GM18909 (cell line): Measurements from ENCODE around the gene MAP7.
"Not testable (repeated sequence)": the region's sequence is repeated elsewhere in the genome, so short reads cannot be mapped to it uniquely, and the experiment has no call there.

ENCODE experiments used
- ATAC-seq: cut with Tn5 transposase; IDR thresholded peaks from one replicate; pipeline ENCODE4 v1.9.1; 2021; ENCODE audit warnings: mild to moderate bottlenecking; ENCODE audit not compliant: unreplicated experiment, poor library complexity

MAP7 gene

DNA sequence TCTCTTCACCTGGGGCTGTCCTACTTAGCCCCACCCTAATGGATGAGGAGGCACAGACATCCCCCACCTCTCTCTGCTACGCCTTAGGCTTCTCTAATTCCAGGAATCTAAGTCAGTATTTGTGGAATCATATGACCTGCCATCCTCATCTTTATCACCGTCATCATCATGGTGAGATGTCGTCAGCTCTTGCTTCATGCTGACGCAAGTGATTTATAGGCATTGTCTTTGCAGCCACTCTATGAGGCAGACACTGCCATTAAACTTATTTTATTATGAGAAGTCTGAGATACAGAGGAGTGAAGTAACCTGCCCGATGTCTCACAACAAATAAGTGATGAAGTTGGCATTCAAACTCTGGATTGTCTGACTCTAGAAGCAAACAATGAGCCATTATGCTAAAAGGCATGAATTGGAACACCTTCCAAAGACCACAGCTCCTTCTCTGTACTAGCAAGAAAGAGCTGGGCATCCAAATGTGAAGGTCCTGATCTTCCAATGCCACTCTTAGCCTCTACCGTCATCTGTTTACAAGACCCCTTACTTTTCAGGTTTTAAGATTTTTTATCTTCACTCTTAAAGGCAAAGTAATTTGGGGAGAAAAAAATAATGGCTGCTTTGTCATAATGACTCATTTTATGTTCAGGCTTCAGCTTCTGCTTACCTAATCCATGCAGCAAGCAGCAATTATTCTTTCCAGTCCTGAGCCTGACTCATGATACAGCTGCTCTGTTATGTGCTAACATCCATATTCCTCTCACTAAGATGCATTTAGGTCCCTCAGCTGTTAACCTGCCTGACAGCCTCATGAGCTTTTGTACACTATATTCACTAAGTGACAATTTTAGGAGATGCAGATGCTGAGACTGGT, 146.9 kb downstream of the MAP7 start:
- ATAC-seq, result no peak

DNA sequence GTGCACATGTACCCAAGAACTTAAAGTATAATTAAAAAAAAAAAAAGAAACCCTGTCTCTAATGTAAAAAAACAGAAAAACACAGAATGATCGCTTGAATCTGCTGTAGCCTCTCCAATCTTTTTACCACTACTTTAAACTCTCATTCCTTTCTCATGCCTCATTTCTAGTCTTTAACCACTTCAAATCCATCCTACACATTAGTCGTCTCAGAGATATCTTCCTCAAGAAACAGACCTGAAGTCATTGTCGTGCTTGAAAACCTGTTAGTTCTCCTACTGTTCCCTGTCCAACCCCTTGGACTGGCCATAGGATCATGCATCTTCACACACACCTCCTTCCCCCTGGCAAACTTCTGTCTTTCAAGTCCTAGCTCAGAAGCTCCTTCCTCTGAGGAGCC, 148.5 kb downstream of the MAP7 start:
- ATAC-seq, result no peak

DNA sequence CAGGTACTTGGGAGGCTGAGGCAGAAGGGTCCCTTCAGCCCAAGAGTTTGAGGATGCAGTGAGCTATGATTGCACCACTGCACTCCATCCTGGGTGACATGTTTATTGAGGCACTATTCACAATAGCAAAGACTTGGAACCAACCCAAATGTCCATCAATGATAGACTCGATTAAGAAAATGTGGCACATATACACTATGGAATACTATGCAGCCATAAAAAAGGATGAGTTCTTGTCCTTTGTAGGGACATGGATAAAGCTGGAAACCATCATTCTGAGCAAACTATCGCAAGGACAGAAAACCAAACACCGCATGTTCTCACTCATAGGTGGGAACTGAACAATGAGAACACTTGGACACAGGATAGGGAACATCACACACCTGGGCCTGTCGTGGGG, 149.0 kb downstream of the MAP7 start:
- ATAC-seq, result not testable (repeated sequence)

DNA sequence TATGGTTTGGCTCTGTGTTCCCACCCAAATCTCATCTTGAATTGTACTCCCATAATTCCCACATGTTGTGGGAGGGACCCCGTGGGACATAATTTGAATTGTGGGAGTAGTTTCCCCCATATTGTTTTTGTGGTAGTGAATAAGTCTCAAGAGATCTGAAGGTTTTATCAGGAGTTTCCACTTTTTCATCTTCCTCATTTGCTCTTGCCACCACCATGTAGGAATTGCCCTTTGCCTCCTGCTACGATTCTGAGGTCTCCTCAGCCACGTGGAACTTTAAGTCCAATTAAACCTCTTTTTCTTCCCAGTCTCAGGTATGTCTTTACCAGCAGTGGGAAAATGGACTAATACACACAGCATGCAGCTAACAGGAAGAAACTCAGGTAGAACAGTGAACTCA, 151.8 kb downstream of the MAP7 start:
- ATAC-seq, result no peak

DNA sequence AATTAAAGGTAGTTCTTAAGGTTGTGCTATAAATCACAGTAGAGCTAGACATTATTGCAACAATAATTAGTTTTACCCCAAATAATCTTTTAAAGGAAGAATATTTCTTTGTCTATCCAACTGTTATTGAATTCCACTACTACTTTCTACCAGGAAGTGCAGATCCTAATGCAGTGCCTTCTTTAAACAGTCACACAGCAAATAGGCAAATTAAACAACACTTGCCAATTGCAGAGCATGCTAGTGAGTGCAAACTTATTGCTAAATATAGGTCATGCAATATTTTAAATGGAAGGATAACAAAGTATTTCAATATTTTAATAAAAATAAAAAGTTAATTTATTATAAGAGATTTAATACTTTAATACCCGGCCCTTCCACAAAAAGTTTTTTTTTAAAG, 153.3 kb downstream of the MAP7 start:
- no peak for ATAC-seq

DNA sequence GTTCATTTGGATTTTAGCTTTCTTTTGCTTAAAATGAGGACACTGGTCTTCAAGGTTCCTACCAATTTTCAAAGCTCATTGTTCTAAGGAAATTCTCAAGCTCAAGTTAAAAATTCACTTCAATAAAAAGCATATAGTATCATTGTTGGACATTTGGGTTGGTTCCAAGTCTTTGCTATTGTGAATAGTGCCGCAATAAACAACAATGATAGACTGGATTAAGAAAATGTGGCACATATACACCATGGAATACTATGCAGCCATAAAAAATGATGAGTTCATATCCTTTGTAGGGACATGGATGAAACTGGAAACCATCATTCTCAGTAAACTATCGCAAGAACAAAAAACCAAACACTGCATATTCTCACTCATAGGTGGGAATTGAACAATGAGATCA, 159.3 kb downstream of the MAP7 start:
- not testable (repeated sequence) for ATAC-seq

DNA sequence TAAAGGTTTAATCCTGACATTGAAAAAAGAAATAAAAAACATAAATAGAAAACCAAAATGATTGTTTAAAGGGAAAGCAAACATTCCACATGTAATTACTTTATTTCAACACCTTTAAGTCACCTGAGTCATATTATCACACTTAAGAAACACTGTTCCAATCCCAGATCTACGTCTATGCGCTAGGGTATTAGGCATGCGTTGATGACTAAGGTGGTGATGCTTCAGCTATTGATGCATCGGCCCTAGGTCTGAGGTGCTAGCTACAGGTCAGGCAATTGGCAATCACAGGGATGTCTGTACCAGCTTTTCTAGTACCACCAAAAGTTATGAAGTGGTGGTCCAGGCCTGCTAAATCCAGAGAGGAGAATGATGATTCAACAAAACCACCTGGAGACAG, 162.9 kb downstream of the MAP7 start:
- ATAC-seq, result no peak

DNA sequence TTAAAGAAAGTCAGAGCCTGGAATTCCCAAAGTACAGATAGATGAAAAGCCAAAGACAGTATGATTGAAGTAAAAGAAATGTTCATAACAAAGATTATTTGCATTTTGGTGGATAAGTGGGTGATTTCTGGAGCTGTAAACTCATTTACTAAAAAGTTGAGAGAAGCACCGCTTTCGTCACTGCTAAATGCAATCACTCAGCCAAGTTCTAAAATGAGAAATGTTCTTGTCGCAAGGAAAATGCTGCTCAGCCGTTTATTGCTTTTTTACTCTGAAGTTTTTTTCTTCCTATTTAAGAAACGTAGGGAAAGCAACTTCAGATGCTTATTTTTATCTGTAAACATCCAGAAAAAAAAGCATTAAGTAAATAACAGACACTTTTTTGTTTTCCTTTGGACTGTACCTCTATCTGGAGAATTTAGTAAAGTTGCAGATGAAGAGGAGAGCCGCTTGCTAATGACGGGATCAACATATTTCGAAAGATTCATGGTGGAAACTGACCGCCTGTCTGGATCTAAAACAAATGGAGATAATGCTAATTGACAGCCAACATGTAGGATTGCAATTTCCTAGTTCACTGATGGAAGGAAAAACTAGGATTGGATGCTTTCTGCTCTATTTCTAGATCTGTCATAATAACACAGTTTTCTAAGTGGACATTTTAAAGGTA, 166.8 kb downstream of the MAP7 start:
- ATAC-seq, result no peak

DNA sequence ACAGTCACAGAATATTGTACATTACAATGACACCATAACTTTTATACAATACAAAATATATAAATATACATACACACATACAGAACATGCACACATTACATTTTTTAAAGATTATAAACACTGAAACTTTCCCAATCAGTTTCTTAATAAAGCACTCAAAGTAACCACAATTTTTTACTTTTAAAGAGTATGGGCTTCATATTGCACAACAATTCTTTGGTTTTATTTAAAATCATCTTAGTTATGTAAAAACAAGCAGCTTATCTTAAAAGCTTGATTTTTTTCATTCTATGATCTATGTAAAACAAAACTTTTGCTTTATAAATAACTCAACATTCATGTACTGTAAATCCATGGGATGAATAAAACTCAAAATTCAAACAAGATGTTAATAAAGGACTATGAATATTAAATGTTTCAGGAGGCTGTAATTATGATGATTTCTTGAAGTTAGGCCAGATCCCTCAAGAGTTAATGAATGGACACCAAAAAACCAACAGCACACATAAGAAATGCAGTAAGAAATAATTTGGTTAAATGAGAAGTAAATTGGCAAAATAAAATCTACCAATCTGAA, 167.5 kb downstream of the MAP7 start:
- no peak for ATAC-seq

DNA sequence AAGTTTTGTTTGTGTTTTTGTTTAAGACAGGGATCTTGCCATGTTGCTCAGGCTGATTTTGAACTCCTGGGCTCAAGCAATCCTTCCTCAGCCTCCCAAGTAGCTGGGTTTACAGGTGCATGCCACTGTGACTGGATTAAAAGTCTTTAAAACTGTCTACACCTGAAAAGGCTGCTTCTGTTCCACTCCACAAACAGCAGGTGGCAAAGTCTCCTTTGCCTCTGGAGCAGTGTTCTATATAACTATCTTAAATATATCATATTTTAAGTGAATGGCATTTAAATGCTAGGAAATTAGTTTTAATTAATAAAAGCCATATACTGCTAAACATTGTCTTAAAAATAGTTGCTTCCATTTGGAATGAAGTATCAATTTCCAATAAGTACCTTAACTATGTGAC, 171.3 kb downstream of the MAP7 start:
- no peak for ATAC-seq

DNA sequence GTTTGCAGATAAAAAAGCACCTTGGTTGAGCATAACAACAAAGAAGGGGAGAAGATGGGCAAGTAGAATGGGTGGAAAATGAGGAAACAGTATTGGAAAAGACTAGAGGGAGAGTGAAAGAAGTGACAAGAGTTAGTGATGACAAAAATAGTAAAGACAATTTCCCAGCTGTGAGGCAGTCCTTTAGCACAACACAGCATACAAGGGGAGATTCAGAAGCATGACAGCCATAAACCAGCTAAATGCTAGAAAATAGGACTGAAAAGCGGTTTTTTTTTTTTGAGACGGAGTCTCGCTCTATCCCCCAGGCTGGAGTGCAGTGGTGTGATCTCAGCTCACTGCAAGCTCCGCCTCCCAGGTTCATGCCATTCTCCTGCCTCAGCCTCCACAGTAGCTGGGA, 174.4 kb downstream of the MAP7 start:
- not testable (repeated sequence) for ATAC-seq

DNA sequence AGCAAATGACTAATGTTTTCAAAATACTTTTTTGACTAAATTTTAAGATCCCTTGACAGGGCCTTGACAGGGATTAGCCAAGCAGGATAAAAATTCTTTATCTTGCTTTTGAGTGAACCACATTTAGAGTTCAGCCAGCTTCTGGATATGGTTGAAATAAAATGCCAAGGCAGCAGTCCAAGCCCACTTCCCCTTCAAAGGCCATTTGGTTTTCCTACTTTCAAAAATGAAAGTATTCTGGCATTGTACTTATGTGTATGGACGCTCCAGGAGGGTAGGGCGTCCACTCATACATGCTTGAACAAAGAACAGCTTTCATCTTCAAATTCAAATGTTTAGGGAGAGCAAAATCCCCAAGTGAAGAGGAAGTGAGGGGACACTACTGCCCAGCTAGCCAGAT, 178.3 kb downstream of the MAP7 start:
- ATAC-seq, result no peak

DNA sequence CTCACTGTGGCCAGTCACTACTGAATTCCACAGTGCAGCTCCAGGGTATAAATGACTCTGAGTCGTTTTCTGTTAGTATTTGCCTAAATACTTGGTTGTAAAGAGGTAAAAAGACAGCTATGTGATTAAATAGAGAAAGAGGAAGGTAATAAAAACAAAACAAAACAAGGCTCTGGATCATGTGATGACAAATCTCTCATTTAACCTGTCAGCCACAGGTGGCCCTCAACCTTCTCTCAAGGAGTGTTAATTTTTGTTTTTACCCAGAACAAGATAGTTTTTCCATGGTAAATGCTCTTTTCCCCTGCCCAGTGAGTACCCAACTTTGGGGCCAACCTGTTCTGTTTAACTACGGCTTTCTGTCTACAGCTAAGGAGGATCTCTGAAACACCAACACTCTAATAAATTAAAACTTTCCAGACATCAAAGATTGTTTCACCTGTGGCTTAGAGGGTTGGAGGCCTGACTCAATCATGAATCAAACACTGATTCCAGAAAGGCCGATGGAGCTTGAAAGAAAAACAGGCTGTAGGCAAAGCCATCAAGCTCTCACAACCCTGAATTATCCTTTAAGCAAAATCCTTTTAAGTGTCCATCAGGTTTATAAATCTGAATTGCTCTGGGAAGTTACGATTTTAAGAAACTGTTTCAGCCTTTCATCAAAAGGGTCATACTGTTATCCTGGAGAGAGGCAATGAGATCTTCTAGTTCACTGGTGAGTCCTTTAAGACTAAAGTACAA, 179.1 kb downstream of the MAP7 start:
- ATAC-seq, result no peak

DNA sequence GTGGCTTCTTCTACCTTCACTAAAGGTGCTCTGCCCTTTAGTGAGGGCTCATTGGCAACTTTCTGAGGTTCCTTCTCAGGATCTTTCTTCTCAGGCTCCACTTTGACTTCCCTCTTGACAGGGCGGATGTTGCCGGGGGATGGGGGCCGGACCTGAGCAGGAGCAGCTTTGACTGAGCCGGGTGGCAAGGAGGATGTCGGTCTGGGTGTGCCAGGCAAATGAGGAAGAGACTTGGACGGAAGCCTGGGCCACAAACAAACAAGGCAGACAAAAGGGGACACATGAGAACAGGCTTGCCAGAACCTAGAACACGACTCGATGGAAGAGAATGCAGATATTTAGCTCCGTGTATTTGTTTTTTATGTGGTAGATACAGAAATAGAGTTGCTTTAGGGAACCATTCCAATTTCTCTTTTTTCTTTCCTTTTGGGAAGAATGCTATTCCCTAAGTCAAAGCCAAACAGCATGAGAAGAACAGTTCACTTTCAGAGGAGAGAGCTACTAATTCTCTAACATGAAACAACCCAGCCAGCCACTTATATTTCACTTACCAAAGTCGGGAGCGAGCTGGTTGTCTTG, 184.4 kb downstream of the MAP7 start:
- no peak for ATAC-seq

DNA sequence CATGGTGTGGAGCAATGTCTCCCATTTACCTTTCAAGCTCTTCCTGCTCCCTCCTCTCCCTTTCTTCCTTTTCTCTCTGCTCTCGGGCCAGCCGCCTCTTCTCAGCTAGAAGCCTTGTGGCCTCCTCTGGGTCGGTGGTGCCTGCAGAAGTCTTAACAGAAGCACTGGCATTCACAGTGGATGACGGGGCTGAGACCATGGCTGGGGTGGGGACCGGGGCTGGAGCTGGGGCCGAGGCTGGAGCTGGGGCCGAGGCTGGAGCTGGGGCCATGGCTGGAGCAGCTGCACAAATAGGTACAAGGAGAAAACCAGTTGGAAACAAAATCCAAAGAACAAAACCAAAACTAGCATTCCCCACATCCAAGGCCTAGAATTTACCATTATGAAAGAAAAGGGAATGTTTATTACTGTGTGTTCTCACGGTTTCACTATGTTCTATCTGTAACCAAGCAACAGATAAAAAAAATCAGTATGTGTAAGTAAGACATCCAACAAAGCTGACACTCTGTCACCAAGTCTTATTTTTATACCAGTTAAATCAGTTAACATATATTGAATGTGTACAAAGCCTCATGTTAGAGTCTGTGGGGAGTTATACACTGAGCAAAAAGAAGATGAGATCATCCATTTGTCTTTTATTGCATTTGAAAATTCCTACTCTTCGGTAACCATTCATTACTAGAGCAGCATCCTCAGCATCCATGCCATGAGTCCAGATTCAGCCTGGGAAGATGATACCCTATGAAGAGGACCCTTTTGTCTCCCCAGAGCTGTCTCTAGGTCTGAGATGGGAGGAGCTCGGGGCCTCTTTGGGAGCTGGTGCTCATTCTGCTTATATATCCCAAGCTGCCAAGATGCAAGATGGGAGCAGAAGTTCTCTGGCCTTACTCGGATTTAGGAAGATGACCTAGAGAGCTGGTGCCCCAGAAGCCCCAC, 187.5 kb downstream of the MAP7 start:
- no peak for ATAC-seq

DNA sequence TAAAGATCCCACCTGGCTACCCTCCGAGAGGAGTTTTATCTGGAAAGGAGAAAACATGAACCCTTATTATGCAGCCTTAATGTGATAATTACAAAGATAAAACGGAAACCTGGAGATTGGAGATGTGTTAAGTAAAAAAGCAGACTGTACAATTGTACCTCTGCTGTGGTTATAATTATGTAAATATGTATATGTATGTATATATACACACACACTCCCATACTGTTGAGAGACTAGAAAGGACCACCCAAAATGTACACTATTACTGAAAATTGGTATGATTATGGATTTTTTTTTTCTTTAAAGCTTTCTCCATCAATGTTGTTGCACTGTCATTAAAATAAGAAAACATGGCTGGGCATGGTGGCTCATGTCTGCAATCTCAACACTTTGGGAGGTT, 188.4 kb downstream of the MAP7 start:
- ATAC-seq, result no peak

DNA sequence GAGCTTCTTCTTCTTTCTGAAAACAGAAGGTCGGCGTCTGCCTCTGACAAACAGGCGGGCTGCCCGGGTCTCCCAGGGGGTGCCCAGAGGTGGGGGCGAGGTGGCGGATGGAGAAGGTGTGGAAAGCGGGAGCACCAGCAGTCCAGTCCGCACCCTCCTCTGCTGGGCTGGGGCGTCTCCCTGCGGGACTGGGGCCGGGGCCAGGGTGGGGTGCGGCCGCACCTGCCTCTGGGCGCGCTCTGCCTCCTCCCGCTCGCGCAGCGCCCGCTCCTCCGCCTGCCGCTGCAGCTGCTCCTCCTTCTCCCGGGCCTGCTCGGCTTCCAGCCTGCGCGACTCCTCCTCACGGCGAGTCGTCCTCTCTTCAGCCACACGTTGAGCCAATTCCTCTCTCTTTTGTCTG, 189.4 kb downstream of the MAP7 start:
- ATAC-seq, result no peak

DNA sequence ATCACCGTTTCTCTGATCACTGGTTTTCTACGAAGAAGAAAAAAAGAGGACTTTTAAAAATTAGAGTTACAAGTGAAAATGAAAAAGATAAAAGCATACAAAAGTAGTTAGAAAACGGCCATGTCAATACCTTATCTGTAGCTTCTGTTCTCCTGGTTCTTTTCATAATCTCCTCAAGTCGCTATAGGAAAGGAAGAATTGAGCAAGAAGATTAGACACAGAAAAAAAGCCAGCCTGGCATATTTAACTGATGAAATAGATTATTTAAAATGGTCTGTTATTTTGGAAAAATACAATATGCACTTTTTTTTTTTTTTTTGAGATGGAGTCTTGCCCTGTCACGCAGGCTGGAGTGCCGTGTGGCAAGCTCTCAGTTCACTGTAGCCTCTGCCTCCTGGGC, 190.4 kb downstream of the MAP7 start:
- no peak for ATAC-seq

DNA sequence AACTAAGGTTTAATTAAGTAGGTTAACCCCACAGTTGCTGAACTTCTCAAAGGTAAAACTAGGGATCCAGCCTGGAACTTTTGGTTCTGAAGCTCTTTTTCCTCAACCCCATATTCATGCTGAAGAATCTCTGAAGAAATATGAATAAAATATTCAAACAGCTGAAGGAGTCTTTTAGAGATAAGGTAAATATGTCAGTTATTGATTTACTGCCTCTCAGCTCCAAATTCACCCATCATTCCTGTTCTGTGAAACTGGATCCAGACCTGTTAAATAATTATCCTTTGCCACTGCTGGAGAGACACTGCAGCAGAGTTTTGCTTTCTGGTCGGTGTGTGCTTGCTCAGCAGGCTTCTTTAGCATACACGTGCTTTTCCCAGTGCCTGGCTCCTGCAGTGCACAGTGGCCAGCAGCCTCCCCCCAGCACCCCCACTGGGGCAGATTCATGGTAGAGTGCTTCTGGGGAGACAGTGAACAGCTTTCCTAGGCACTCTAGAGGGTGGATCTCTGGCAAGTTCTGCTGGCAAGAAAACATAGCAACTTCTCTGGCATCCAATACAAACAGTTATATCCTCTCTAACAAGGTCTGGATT, 198.6 kb downstream of the MAP7 start:
- ATAC-seq, result no peak
